Bronchial epithelial cell (primary cell): ENCODE data around the gene CEACAM19. TPM values are rescaled to one million over a fixed set of nuclear protein-coding genes. Genes with fewer than 3 reads are reported as not detected.

ENCODE experiments used
- DNase-seq: peaks from one replicate; pipeline ENCODE4 v3.0.0-alpha.2; 2010; ENCODE audit warnings: low read depth
- FAIRE-seq: peaks from 2 replicates; lab custom pipeline; 2011; peaks lifted over from hg19 to GRCh38; lab: Jason Lieb, UNC
- H3K27me3 ChIP-seq: 2 replicates; pipeline ENCODE4 v1.5.1; 2011; ENCODE audit warnings: low read length; ENCODE audit not compliant: control insufficient read depth, insufficient read depth
- H3K36me3 ChIP-seq: 2 replicates; pipeline ENCODE4 v1.5.1; 2011; ENCODE audit warnings: low read length; ENCODE audit not compliant: control insufficient read depth, insufficient read depth
- H3K4me3 ChIP-seq: 2 replicates; pipeline ENCODE4 v1.5.1; 2011; ENCODE audit warnings: mild to moderate bottlenecking, low read depth, low read length, control low read depth
- CTCF ChIP-seq: IDR thresholded peaks from 2 replicates; pipeline ENCODE4 v1.5.1; 2011; ENCODE audit warnings: mild to moderate bottlenecking, moderate library complexity, low read length, control low read depth, inconsistent platforms; ENCODE audit not compliant: insufficient read depth, severe bottlenecking
- total RNA-seq: library from RNA; depleted of rRNA; stranded (reverse); fragments of >200 nt; gene quantifications from 2 replicates; pipeline ENCODE4 v1.2.1, GENCODE V29; 2014

The CEACAM19 gene
- total RNA-seq, 1 donor from 2014 or later, result 0.53 TPM

DNA sequence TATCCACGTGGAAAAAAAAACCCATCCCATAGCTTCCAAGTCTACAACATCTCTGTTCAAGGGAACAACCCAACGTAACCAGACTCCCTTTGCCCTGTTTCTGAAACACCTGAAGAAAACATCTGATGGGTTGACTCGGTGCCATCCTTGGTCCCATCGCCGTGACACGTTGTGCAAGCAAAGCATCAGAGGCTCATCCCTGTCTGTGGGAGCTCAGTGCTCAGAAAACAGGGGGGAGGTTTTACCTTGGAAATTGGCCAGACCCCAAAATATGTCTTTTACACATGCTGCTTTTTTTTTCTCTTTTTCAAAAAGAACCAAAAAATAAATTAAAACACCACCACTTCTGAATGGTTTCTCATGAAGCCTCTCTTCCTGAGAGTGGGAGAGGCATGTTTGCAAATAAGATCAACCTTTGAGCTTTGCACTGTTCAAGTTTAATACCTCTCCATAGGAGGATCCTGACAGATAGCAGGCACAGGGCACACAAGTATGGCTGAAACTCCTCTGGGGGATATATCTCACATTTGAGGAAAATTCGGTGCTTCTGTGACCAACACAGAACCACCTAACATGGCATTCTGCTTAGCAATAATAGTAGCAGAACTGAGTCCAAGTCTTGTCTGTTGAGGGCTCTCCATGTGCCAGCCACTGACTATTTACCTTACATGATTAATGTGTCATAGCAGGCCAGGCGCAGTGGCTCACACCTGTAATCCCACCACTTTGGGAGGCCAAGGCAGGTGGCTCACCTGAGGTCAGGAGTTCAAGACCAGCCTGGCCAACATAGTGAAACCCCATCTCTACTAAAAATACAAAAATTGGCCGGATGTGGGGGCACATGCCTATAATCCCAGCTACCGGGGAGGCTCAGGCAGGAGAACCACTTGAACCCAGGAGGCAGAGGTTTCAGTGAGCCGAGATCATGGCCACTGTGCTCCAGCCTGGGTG is 34.6 kb upstream of the CEACAM19 start:
- Histone ChIP-seq H3K27me3 (no peaks in the 10 kb centered on the region), H3K4me3 (no peak overlapping the region), H3K36me3 (no peaks in the 10 kb centered on the region)
- no peak for TF ChIP-seq CTCF
- FAIRE-seq (no peak), DNase-seq (no peak)

DNA sequence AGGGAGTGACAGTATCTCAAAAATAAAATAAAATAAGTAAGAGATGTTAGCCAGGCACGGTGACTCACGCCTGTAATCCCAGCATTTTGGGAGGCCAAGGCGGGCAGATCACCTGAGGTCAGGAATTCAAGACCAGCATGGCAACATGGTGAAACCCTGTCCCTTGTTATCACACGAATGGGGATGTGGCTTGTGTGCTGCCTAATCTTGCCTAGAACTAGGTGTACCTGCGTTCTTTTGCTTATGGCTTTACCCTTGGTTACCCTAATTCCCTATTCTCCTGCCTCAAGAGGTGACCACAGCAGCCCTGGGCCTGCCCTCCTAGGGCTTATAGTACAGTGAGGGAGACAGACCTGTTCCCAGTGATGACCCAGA is 33.9 kb upstream of the CEACAM19 start:
- Histone ChIP-seq H3K36me3 (no peaks in the 10 kb centered on the region), H3K4me3 (no peak overlapping the region), H3K27me3 (no peaks in the 10 kb centered on the region)
- FAIRE-seq (no peak), DNase-seq (no peak)
- no peak for TF ChIP-seq CTCF

GRCh38 chr19:44640518-44640917 is 30.8 kb upstream of the CEACAM19 start:
- Histone ChIP-seq H3K27me3 (no peaks in the 10 kb centered on the region), H3K4me3 (no peak overlapping the region), H3K36me3 (no peaks in the 10 kb centered on the region)
- TF ChIP-seq CTCF, result no peak
- DNase-seq, result peak; percentile 62
- FAIRE-seq, result no peak

DNA sequence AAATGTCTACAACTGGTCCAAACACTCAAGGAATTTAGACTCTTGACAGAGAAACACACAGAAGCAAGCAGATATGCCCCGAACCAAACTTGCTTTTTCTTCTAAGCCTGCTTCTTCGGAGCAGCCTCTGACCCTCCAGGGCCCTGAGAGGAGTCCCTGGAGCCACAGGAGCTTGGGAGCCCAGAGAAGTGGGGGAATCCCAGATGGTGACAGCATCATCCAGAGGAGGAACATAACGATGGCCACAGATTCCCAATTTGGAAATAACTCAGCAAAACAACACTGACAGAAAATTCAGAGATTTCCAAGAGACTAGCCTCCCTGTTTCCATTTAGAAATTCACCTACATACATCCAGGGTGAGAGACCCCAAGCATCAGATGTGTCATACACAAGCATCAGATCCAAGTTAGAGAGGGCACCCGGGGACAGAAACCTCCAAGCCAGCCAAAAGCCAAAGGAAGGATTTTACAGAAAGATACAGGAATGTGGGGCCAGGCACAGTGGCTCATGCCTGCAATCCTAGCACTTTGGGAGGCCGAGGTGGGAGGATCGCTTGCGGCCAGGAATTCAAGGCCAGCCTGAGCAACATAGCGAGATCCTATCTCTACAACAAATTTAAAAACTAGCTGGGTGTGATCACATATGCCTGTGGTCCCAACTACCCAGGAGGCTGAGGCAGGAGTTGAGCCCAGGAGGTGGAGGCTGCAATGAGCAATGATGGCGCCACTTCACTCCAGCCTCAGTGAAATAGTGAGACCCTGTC is 29.6 kb upstream of the CEACAM19 start:
- H3K4me3 ChIP-seq, result no peak overlapping the region
- peaks cover 1% of the 10 kb centered on the region for H3K36me3 ChIP-seq
- TF ChIP-seq CTCF, result no peak
- no peaks in the 10 kb centered on the region for H3K27me3 ChIP-seq
- DNase-seq, result no peak
- FAIRE-seq, result no peak

DNA sequence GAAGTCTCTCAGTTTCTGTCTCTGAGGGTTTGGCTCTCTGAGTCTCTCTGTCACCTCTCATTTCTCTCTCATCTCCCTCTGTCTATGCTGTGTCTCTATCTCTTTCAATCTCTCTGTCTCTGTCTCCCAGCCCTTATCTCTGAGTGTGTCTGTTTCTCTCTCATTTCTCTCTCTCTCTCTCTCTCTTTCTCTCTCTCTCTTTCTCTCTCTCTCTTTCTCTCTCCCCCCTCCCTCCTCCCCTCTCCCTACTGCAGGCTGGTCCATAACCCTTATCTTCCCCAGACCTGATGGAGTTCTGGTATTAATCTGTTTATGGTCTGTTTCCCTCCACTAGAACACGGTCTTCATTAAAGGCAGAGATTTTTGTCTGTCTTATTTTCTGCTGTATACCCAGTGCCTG is 28.9 kb upstream of the CEACAM19 start:
- Histone ChIP-seq H3K4me3 (no peak overlapping the region), H3K36me3 (peaks cover 5% of the 10 kb centered on the region), H3K27me3 (no peaks in the 10 kb centered on the region)
- no peak for FAIRE-seq
- TF ChIP-seq CTCF, result no peak
- DNase-seq, result no peak
